HG02973 (cell line): Measurements from ENCODE around the gene BTBD18.

Experiments
- ATAC-seq: cut with Tn5 transposase; IDR thresholded peaks from one replicate; pipeline ENCODE4 v1.9.1; 2021; ENCODE audit warnings: moderate library complexity; ENCODE audit not compliant: unreplicated experiment

BTBD18 gene

GRCh38 chr11:57776577-57777210 is 25.1 kb upstream of the BTBD18 start:
- ATAC-seq = no peak

GRCh38 chr11:57776031-57776521 is 24.5 kb upstream of the BTBD18 start:
- no peak for ATAC-seq

- ATAC-seq = no peak
Observed at GRCh38 chr11:57775491-57775890, 23.9 kb upstream of the BTBD18 start.

DNA sequence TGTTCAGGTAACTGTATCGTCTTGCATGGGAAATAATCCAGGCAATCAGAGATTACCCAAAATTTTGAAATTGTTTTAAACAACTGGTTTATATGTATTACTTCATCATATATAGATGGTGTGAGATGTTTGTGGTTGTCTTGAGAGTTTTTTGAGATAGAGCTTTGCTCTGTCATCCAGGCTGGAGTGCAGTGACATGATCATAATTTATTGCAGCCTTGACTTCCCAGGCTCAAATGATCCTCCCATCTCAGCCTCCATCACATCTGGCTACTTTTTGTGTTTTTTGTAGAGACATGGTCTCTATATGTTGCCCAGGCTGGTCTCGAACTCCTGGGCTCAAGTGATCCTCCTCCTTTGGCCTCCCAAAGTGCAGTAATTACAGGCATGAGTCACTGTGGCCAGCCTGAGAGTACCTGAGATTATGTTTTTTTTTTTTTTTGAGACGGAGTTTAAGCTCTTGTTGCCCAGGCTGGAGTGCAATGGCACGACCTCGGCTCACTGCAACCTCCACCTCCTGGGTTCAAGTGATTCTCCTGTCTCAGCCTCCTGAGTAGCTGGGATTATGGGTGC is 21.5 kb upstream of the BTBD18 start:
- ATAC-seq = no peak

DNA sequence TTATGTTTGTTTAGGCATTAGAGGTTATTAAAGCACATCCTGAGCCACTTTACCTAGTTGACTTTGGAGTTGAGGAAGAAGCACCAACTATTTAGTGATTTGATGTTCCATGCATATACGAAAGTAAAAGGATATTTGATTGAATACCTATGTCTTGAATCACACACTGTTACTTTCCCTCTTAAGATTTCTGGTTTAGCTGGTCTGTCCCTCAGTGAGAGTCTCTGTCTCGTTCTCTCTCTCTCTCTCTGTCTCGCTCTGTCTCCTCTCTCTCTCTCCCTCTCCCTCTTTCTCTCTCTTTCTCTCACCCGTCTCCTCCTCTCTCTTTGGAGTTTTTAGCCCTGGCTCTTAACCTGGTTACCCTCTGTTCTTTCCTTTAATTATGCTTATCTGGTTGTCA is 20.9 kb upstream of the BTBD18 start:
- no peak for ATAC-seq

DNA sequence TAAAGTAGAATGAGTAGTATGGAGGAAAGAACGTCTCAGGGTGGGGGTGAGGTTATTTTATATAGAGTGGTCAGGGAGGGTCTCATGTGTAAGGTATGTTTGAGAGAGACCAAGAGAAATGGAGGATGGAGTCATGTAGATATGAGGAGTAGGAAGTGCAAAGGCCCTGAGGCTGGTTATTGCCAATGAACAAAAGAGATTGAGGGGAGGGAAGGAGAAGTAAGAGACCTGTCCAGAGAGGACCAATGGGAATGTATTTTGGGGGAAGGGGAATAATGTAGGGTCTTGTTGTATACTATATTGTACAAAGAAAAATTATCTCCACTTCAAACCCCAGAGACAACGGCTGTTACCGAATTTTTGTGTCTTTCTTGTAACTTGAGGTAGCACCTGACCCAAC is 19.7 kb upstream of the BTBD18 start:
- no peak for ATAC-seq

- no peak for ATAC-seq
Observed at GRCh38 chr11:57770793-57771192, 19.2 kb upstream of the BTBD18 start.

DNA sequence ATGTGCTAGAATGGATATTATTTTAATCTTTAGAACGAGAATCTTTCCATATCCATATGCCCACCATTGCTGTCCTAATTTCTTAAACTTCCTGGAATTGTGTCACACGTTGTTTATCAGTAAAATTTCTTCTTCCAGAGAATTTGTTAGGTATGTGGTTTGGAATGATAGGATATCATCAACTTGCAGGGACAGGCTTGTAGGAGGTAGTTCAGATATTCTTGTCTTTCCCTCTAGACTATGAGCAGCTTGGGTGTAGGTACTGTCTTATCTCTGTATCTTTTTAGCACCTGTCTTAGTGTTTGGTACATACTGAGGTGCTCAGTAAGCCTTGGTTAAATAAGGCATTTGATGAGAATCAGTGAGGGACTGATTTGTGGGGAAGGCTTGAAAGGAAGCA is 13.4 kb upstream of the BTBD18 start:
- no peak for ATAC-seq

GRCh38 chr11:57764566-57764965 is 12.9 kb upstream of the BTBD18 start:
- no peak for ATAC-seq

GRCh38 chr11:57764021-57764420 is 12.4 kb upstream of the BTBD18 start:
- no peak for ATAC-seq

DNA sequence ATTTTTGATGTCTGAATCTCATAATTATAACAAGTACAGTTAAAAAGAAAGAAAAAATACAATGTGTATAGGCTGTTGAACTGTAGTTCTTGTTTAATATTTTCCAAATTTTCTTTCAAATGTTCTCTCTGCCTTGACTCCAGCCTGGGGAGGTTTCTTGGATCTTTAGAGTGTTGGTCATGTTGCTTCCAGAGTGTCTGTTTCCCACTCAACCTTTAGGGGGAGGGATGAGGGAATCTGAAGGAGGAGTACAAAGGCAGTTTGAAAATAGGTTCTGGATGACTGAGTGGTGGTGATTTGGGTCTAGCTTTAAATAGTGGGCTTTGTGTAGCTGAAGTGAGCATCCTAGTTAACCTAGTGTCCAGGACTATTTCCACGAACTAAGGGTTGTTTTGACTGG is 11.9 kb upstream of the BTBD18 start:
- ATAC-seq = no peak

GRCh38 chr11:57762235-57762861 is 10.7 kb upstream of the BTBD18 start:
- ATAC-seq = no peak

DNA sequence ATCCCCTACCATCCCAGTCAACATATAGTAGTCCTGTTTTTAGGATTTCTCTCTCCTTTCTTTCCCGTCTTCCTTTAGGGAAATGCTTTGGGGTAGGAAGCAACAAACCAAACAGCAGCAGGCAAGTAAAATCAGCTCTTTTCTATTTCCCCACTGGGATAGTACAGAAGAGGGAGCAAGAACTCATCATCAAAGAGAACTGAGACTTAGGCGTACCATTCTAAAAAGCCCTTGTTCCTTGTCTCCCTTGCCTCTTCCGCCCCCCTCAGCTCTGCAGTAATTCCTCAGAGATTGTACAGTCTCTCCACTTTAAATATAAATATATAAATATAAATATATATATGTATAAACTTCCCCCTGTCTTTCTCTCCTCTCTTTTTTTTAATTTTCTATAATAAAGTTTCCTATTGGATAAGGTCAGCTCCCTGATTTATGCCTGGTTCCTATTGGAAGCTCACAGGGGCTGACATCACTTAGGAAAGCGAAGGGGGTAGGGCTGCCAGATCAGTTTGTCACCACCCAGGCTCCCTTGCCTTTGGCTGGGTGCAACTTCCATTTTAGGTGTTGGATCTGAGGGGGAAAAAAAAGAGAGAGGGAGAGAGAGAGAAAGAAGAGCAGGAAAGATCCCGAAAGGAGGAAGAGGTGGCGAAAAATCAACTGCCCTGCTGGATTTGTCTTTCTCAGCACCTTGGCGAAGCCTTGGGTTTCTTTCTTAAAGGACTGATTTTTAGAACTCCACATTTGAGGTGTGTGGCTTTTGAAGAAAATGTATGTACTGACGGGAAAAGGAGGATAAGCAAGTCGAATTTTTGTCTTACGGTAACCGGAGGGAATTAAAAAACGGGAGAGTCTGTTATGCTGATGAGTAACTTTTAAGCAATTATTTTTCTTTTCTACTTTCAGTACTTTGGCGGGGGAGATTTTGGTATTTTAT is 9.9 kb upstream of the BTBD18 start, which contains the start of gene CTNND1:
TSS of gene CTNND1 (plus strand) at position 502 of the 934 bp plus-strand sequence. CDS start 29,677 bp downstream, outside the sequence.
- peak; percentile 95 for ATAC-seq

GRCh38 chr11:57758174-57758573 is 6.6 kb upstream of the BTBD18 start:
- ATAC-seq = no peak

- no peak for ATAC-seq
Observed at GRCh38 chr11:57752954-57753353, 1.3 kb upstream of the BTBD18 start.

GRCh38 chr11:57751176-57751575 is 443 bp downstream of the BTBD18 start:
- ATAC-seq = no peak

- no peak for ATAC-seq
Observed at GRCh38 chr11:57746920-57747319, 4.7 kb downstream of the BTBD18 start.

- no peak for ATAC-seq
Observed at GRCh38 chr11:57745206-57745605, 6.4 kb downstream of the BTBD18 start.

DNA sequence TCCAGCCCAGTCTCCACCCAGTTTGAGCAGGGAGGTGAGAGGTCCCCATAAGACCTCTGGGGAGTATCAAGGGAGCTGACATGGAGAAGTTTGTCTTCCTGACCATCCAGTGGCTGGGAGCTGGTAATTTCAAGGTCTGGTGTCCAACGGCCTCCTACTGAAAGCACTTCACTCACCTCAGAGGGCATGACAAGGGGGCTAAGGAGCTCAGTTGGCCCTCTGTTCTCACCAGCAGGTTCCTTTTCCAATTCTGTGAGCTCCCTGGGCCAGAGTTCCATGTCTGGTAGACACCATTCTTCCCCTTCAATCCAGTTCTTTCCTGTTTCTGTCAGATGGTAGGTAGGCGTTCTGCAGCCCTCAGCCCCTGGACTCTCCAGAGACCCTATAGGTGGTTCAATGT is 7.3 kb downstream of the BTBD18 start:
- ATAC-seq = no peak

DNA sequence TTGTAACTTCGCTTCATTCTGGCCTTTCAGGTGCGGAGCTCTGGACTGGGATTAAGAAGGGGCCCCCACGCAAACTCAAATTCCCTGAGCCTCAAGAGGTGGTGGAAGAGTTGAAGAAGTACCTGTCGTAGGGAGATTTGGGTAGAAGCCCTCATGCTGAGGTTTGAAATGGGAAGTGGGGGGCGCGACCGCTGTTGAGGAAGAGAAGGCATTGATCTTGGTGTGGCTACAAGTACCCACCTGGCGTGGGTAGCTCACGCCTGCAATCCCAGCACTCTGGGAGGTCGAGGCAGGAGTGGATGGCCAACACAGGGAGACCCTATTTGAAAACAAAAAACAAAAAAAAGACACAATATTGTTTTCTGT is 9.5 kb downstream of the BTBD18 start:
- ATAC-seq = no peak
